Fibroblast of lung (primary cell): ENCODE results near the gene SLC4A5. TPM values are rescaled to one million over a fixed set of nuclear protein-coding genes. Genes with fewer than 3 reads are reported as not detected.

Source experiments
- DNase-seq, 2 donors: peaks; one replicate each; pipeline versions ENCODE4 v3.0.0 to v3.0.0-alpha.2; 2010; ENCODE audit warnings: low read depth in 2 of 2
- H2AFZ ChIP-seq: 2 replicates; pipeline ENCODE4 v1.5.1; 2012; ENCODE audit warnings: low read length, control low read depth, inconsistent platforms
- H3K27ac ChIP-seq: 2 replicates; pipeline ENCODE4 v1.5.1; 2011; ENCODE audit warnings: low read length, control low read depth; ENCODE audit not compliant: insufficient read depth
- H3K27me3 ChIP-seq: 2 replicates; pipeline ENCODE4 v1.5.1; 2011; ENCODE audit warnings: mild to moderate bottlenecking, low read length; ENCODE audit not compliant: control insufficient read depth, insufficient read depth
- H3K36me3 ChIP-seq: 2 replicates; pipeline ENCODE4 v1.5.1; 2011; ENCODE audit warnings: low read length; ENCODE audit not compliant: control insufficient read depth, insufficient read depth
- H3K4me1 ChIP-seq: 2 replicates; pipeline ENCODE4 v1.5.1; 2011; ENCODE audit warnings: low read length; ENCODE audit not compliant: control insufficient read depth, insufficient read depth; ENCODE audit errors: extremely low read depth
- H3K4me2 ChIP-seq: 2 replicates; pipeline ENCODE4 v1.5.1; 2011; ENCODE audit warnings: low read length, control low read depth; ENCODE audit not compliant: insufficient read depth; ENCODE audit errors: extremely low read depth
- H3K4me3 ChIP-seq, 4 experiments: fragments of 200-600 bp in 1 of 4; sonication (generic) in 1 of 4; replicated peaks in 1 of 4; 2 replicates each; pipeline ENCODE4 v1.5.1; 2011 to 2016; ENCODE audit warnings: low read length in 4 of 4, low read depth in 3 of 4, mild to moderate bottlenecking in 3 of 4, control low read depth in 2 of 4, inconsistent platforms in 1 of 4, mixed read lengths in 1 of 4; ENCODE audit not compliant: insufficient read depth in 1 of 4; ENCODE audit errors: control extremely low read depth in 1 of 4
- H3K79me2 ChIP-seq: 2 replicates; pipeline ENCODE4 v1.5.1; 2012; ENCODE audit warnings: mild to moderate bottlenecking, low read length, inconsistent platforms; ENCODE audit not compliant: control insufficient read depth, insufficient read depth
- H3K9ac ChIP-seq: 2 replicates; pipeline ENCODE4 v1.5.1; 2011; ENCODE audit warnings: mild to moderate bottlenecking, low read length, control low read depth; ENCODE audit not compliant: insufficient read depth
- H3K9me3 ChIP-seq: 2 replicates; pipeline ENCODE4 v1.5.1; 2012; ENCODE audit warnings: low read depth, low read length; ENCODE audit not compliant: control insufficient read depth, insufficient read depth
- H4K20me1 ChIP-seq: 2 replicates; pipeline ENCODE4 v1.5.1; 2011; ENCODE audit warnings: low read length; ENCODE audit not compliant: control insufficient read depth, insufficient read depth; ENCODE audit errors: extremely low read depth
- EZH2 ChIP-seq: IDR thresholded peaks from 2 replicates; pipeline ENCODE4 v1.5.1; 2012; ENCODE audit warnings: low read length, control low read depth, mild to moderate bottlenecking; ENCODE audit errors: missing control alignments
- polyA plus RNA-seq, 2 donors: library from polyadenylated mRNA; depleted of rRNA in 1 of 2; stranded (reverse) in 1 of 2; unstranded in 1 of 2; fragments of >200 nt; gene quantifications; 2 replicates each; pipeline ENCODE4 v1.2.1, GENCODE V29; 2011 to 2012; ENCODE audit warnings: missing spikeins in 1 of 2
- total RNA-seq: library from RNA; depleted of rRNA; stranded (reverse); fragments of >200 nt; gene quantifications from 2 replicates; pipeline ENCODE4 v1.2.1, GENCODE V29; 2014
- TF ChIP-seq, protein P1 (sequence below), 2 donors: IDR thresholded peaks in 1 of 2; conservative IDR thresholded peaks in 1 of 2; 1 replicate in 1 of 2; 2 replicates in 1 of 2; pipeline ENCODE4 v1.5.1; 2011 to 2012; ENCODE audit warnings: low read length in 2 of 2, control low read depth in 1 of 2, inconsistent platforms in 1 of 2, low read depth in 1 of 2, mild to moderate bottlenecking in 1 of 2

The SLC4A5 gene
- total and polyA plus RNA-seq, 2 donors (not counting 1 experiment from before 2014, with no cell fraction given): 0.12 to 0.17 TPM

DNA sequence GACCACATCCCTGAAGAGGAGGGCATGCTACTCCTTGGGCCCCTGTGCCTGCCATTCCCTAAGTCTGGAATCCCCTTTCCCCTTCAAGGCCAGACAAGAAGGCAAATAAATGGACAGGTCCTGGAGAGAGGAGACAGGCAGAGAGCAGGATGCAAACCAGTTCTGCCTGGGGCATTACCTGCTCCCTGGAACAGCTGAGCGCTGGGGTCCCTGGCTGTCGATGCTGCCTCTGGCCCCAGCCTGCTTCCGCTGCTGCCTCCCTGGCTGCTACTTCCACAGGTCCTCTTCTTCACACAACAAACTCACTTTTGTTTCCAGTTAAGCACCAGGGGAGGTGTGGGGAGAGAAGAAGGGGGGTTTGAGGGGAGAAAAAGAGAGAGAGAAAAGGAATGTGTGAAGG, 53.1 kb downstream of the SLC4A5 start:
- H3K4me2 ChIP-seq: no peak overlapping the region
- TF ChIP-seq, protein P1, sequence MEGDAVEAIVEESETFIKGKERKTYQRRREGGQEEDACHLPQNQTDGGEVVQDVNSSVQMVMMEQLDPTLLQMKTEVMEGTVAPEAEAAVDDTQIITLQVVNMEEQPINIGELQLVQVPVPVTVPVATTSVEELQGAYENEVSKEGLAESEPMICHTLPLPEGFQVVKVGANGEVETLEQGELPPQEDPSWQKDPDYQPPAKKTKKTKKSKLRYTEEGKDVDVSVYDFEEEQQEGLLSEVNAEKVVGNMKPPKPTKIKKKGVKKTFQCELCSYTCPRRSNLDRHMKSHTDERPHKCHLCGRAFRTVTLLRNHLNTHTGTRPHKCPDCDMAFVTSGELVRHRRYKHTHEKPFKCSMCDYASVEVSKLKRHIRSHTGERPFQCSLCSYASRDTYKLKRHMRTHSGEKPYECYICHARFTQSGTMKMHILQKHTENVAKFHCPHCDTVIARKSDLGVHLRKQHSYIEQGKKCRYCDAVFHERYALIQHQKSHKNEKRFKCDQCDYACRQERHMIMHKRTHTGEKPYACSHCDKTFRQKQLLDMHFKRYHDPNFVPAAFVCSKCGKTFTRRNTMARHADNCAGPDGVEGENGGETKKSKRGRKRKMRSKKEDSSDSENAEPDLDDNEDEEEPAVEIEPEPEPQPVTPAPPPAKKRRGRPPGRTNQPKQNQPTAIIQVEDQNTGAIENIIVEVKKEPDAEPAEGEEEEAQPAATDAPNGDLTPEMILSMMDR (conservative IDR thresholded peaks at IDR 0.05 in 1 of 2, IDR thresholded peaks at IDR 0.05 in 1 of 2; ENCODE audit: low read depth in 1 of 2, low read length in 2 of 2): no peak
- TF ChIP-seq EZH2: no peak
- H3K36me3 ChIP-seq: no peaks in the 10 kb centered on the region
- no peak overlapping the region for H3K27ac ChIP-seq
- no peaks in the 10 kb centered on the region for H3K4me1 ChIP-seq
- no peak overlapping the region for H3K4me3 ChIP-seq
- H3K9me3 ChIP-seq: no peaks in the 10 kb centered on the region
- no peak overlapping the region for H3K9ac ChIP-seq
- H3K27me3 ChIP-seq: peaks cover 4% of the 10 kb centered on the region
- no peaks in the 10 kb centered on the region for H4K20me1 ChIP-seq
- no peak for DNase-seq
- H2AFZ ChIP-seq: no peak overlapping the region
- H3K79me2 ChIP-seq: no peaks in the 10 kb centered on the region

DNA sequence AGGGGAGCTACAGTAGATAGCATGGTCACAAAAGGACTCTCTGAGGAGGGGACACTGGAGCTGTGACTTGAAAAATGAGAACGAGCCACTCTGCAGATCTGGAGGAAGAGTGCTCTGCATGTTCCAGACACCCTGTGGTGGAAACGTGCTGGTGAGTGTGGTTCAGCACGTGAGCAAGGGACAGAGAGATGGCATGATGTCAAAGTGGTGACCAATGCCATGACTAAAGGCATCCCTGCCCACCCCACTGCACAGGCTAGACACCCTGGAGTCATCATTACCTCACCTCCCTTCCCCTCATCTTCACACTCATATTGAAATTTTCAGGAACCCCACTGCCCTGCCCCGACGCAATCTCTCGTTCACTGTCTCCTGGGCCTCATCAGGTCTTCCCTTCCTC, 56.5 kb downstream of the SLC4A5 start:
- Histone ChIP-seq H3K79me2 (no peaks in the 10 kb centered on the region), H3K27ac (no peak overlapping the region), H3K36me3 (no peaks in the 10 kb centered on the region), H3K4me2 (no peak overlapping the region), H3K4me1 (no peaks in the 10 kb centered on the region), H3K27me3 (peaks cover 4% of the 10 kb centered on the region), H3K9ac (no peak overlapping the region), H2AFZ (no peak overlapping the region), H3K4me3 (no peak overlapping the region), H3K9me3 (no peaks in the 10 kb centered on the region), H4K20me1 (no peaks in the 10 kb centered on the region)
- no peak for DNase-seq
- TF ChIP-seq, protein P1 (conservative IDR thresholded peaks at IDR 0.05 in 1 of 2, IDR thresholded peaks at IDR 0.05 in 1 of 2; ENCODE audit: low read depth in 1 of 2, low read length in 2 of 2): no peak
- no peak for TF ChIP-seq EZH2

DNA sequence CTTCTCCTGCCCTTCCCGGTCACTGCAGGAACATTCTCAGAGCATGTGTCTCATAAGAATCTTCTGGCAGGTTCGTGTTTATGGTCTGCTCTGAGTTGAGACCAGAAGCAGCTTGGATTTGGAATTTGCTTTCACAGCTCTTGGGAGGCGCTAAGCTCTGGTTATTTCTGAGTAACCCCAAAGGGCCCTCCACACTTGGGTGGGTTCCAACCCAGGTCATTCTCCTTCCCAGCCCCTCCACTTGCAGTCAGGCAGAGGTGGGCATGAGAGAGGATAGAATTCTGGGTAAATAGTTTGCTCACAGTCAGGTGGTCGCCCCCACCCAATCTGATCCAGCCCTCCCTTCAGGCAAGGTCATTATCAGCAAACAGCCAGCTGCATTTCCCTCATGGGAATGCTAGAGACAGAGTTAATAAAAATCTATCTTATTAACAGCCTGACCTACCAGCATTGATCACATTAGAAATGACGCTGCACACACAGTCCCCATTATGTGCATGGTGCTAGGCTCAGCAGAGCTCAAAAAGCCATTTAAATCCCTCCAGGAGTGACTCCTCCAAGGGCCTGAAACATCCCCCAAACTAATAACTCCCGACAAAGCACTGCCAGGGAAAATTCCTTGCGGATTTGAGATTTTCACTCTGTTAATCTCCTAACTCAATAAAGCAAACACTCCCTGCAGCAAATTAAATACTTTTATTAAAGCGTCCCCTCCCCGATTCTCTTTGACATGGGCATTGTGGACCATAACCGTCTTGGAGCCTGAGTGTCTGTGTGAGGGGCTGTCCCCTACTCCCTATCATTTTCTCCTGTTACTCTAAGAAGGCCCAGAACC, 61.9 kb downstream of the SLC4A5 start:
- Histone ChIP-seq H4K20me1 (no peaks in the 10 kb centered on the region), H3K4me1 (no peaks in the 10 kb centered on the region), H3K9me3 (no peaks in the 10 kb centered on the region), H3K4me3 (no peak overlapping the region), H3K79me2 (no peaks in the 10 kb centered on the region), H3K27ac (no peak overlapping the region), H2AFZ (no peak overlapping the region), H3K27me3 (peaks cover 13% of the 10 kb centered on the region), H3K36me3 (no peaks in the 10 kb centered on the region), H3K4me2 (no peak overlapping the region), H3K9ac (no peak overlapping the region)
- TF ChIP-seq EZH2: no peak
- no peak for DNase-seq
